ENCODE measurements around the gene MAP3K1. TPM values are rescaled to one million over a fixed set of nuclear protein-coding genes. Genes with fewer than 3 reads are reported as not detected.

The MAP3K1 gene
- total RNA-seq, 1 donor from 2014 or later = 27.5 TPM

GRCh38 chr5:56783261-56783660, 32.1 kb upstream of the MAP3K1 start:
- Mint-ChIP-seq H3K36me3 (ENCODE audit: low read depth, unreplicated experiment) (no peaks in the 10 kb centered on the region), H3K27me3 (ENCODE audit: unreplicated experiment) (no peaks in the 10 kb centered on the region), H3K4me3 (ENCODE audit: unreplicated experiment) (no peak overlapping the region), H3K4me1 (ENCODE audit: unreplicated experiment) (no peaks in the 10 kb centered on the region), H3K9me3 (ENCODE audit: unreplicated experiment) (no peaks in the 10 kb centered on the region), H3K27ac (ENCODE audit: unreplicated experiment) (no peak overlapping the region)
- TF ChIP-seq, protein P1, sequence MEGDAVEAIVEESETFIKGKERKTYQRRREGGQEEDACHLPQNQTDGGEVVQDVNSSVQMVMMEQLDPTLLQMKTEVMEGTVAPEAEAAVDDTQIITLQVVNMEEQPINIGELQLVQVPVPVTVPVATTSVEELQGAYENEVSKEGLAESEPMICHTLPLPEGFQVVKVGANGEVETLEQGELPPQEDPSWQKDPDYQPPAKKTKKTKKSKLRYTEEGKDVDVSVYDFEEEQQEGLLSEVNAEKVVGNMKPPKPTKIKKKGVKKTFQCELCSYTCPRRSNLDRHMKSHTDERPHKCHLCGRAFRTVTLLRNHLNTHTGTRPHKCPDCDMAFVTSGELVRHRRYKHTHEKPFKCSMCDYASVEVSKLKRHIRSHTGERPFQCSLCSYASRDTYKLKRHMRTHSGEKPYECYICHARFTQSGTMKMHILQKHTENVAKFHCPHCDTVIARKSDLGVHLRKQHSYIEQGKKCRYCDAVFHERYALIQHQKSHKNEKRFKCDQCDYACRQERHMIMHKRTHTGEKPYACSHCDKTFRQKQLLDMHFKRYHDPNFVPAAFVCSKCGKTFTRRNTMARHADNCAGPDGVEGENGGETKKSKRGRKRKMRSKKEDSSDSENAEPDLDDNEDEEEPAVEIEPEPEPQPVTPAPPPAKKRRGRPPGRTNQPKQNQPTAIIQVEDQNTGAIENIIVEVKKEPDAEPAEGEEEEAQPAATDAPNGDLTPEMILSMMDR (IDR thresholded peaks at IDR 0.05; ENCODE audit: unreplicated experiment) = no peak
- DNase-seq (ENCODE audit: low spot score) = no peak

DNA sequence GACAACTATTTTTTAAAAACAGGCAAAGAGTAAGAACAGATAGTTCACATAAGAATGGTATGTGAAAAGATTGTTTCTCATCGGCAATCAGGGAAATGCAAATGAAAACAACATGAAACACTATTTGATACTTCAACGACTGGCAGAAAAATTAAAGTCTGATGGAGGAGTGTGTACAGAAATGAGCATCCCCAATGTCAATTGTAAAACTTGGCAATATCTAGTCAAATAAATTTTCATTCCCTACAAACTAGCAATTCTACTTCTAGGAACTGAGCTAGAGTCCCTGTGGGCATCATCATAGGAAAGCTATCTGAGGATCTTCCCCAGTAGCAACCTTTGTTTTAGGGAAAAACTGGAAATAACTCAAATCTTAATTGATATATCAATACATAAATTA, 29.0 kb upstream of the MAP3K1 start:
- TF ChIP-seq, protein P1 (IDR thresholded peaks at IDR 0.05; ENCODE audit: unreplicated experiment) = no peak
- H3K4me1 Mint-ChIP-seq (ENCODE audit: unreplicated experiment) = no peaks in the 10 kb centered on the region
- no peak overlapping the region for H3K27ac Mint-ChIP-seq (ENCODE audit: unreplicated experiment)
- no peak for DNase-seq (ENCODE audit: low spot score)
- H3K4me3 Mint-ChIP-seq (ENCODE audit: unreplicated experiment) = no peak overlapping the region
- no peaks in the 10 kb centered on the region for H3K27me3 Mint-ChIP-seq (ENCODE audit: unreplicated experiment)
- H3K36me3 Mint-ChIP-seq (ENCODE audit: low read depth, unreplicated experiment) = no peaks in the 10 kb centered on the region
- no peaks in the 10 kb centered on the region for H3K9me3 Mint-ChIP-seq (ENCODE audit: unreplicated experiment)

- H3K27ac Mint-ChIP-seq (ENCODE audit: unreplicated experiment) = no peak overlapping the region
- no peaks in the 10 kb centered on the region for H3K9me3 Mint-ChIP-seq (ENCODE audit: unreplicated experiment)
- no peak overlapping the region for H3K4me3 Mint-ChIP-seq (ENCODE audit: unreplicated experiment)
- no peak for DNase-seq (ENCODE audit: low spot score)
- H3K4me1 Mint-ChIP-seq (ENCODE audit: unreplicated experiment) = no peaks in the 10 kb centered on the region
- no peaks in the 10 kb centered on the region for H3K27me3 Mint-ChIP-seq (ENCODE audit: unreplicated experiment)
- TF ChIP-seq, protein P1 (IDR thresholded peaks at IDR 0.05; ENCODE audit: unreplicated experiment) = no peak
- no peaks in the 10 kb centered on the region for H3K36me3 Mint-ChIP-seq (ENCODE audit: low read depth, unreplicated experiment)
Measured at GRCh38 chr5:56791396-56791795, 24.0 kb upstream of the MAP3K1 start.

- no peak overlapping the region for H3K4me3 Mint-ChIP-seq (ENCODE audit: unreplicated experiment)
- no peaks in the 10 kb centered on the region for H3K4me1 Mint-ChIP-seq (ENCODE audit: unreplicated experiment)
Measured at GRCh38 chr5:56798521-56798920, 16.8 kb upstream of the MAP3K1 start.

DNA sequence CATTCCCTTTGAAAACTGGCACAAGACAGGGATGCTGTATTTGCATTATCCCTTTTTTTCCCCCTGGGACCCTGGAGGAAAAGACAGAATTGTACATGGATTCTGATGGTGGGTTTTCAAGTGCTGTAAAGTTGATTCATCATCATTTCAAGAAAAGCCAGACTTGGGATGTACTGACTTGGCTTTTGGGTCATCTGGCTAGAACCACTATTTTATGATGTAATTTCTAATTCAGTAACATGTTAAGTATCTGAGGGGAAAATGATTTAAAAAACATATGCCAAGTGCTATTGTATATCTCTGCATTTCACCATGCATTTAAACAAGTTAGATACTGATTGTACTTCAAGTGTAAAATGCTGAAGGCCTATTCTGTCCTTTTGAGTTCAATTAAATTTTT, 15.2 kb upstream of the MAP3K1 start:
- no peak overlapping the region for H3K27ac Mint-ChIP-seq (ENCODE audit: unreplicated experiment)
- DNase-seq (ENCODE audit: low spot score) = no peak
- H3K4me3 Mint-ChIP-seq (ENCODE audit: unreplicated experiment) = no peak overlapping the region

More at GRCh38 chr5:56798521-56798920, 16.8 kb upstream of the MAP3K1 start:
- no peak overlapping the region for H3K27ac Mint-ChIP-seq (ENCODE audit: unreplicated experiment)
- no peaks in the 10 kb centered on the region for H3K9me3 Mint-ChIP-seq (ENCODE audit: unreplicated experiment)
- H3K36me3 Mint-ChIP-seq (ENCODE audit: low read depth, unreplicated experiment) = no peaks in the 10 kb centered on the region
- TF ChIP-seq, protein P1 (IDR thresholded peaks at IDR 0.05; ENCODE audit: unreplicated experiment) = no peak
- no peak for DNase-seq (ENCODE audit: low spot score)
- H3K27me3 Mint-ChIP-seq (ENCODE audit: unreplicated experiment) = peaks cover 4% of the 10 kb centered on the region

More for the DNA sequence above, 15.2 kb upstream of the MAP3K1 start:
- TF ChIP-seq, protein P1 (IDR thresholded peaks at IDR 0.05; ENCODE audit: unreplicated experiment) = no peak
- H3K9me3 Mint-ChIP-seq (ENCODE audit: unreplicated experiment) = no peaks in the 10 kb centered on the region
- H3K27me3 Mint-ChIP-seq (ENCODE audit: unreplicated experiment) = peaks cover 4% of the 10 kb centered on the region
- H3K4me1 Mint-ChIP-seq (ENCODE audit: unreplicated experiment) = no peaks in the 10 kb centered on the region
- no peaks in the 10 kb centered on the region for H3K36me3 Mint-ChIP-seq (ENCODE audit: low read depth, unreplicated experiment)

Measured in endothelial cell (in vitro differentiated cells).